IPS-NIHi7 (cell line): ENCODE measurements around the gene NCAPH2.
A peak's percentile ranks its signal among the peaks of the same experiment; 100 is the strongest.

Experiments
- DNase-seq: peaks from one replicate; pipeline ENCODE4 v3.0.0; 2012; ENCODE audit warnings: mixed read lengths; ENCODE audit errors: extremely low spot score

NCAPH2 gene

DNA sequence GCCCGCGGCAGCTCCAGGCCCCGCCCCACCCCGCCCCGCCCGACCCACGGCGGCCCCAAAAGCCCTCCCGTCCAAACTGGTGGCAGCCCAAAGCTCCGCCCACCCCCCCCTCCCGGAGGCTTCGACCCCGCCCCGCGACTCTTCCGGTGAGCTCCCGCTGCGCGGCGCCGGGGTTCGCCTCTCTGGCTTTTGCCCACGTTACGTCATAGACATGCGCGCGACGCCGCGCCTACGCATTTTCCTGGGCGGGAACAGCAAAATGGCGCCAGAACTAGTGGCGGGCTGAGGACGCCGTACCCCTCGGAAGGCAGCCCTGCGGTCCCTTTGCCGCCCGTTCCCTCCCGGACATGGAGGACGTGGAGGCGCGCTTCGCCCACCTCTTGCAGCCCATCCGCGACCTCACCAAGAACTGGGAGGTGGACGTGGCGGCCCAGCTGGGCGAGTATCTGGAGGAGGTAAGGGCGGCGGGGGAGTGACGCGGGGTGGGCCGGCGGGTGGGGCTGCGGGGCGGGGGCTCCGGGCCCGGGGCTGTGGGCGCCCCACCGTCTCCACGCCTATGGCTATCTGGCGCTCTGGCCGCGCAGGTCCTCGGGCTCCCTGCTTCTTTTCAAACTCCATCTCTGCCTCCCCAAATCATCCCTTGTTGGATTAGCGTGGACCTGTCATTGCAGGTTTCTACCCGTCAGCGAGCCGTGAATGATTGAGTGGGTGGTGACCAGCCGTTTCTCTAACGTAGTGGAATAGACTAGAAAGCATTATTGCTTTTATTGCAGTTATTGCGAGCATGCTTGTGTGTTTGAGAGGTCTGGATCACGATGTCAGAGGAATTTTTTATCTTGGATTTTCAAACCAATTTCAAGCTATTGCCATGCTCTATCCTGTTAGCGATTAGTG, at the start of gene NCAPH2:
TSS of gene NCAPH2 (plus strand) at position 234 of the 894 bp plus-strand sequence. CDS start at position 348, 114 bp downstream.
- DNase-seq: peak; percentile 100

DNA sequence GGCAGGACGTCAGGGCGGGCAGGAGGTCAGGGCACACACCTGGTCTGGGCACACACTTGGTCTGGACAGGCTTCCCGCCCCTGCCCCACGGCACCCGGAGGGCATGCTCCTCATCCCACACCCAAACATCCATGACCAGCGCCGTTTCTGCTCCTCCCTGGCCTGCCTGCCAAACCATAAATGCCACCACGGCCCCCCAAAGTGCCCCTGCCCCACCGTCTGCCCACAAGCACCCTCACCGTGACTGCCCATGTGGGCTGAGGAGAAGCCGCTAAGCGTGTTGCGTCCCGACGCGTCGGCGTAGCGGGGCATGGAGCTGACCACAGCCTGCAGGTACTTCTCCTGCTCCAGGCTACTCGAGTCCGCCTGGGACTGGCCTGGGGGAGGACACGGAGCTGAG, 49.0 kb upstream of the NCAPH2 start:
- no peak for DNase-seq

DNA sequence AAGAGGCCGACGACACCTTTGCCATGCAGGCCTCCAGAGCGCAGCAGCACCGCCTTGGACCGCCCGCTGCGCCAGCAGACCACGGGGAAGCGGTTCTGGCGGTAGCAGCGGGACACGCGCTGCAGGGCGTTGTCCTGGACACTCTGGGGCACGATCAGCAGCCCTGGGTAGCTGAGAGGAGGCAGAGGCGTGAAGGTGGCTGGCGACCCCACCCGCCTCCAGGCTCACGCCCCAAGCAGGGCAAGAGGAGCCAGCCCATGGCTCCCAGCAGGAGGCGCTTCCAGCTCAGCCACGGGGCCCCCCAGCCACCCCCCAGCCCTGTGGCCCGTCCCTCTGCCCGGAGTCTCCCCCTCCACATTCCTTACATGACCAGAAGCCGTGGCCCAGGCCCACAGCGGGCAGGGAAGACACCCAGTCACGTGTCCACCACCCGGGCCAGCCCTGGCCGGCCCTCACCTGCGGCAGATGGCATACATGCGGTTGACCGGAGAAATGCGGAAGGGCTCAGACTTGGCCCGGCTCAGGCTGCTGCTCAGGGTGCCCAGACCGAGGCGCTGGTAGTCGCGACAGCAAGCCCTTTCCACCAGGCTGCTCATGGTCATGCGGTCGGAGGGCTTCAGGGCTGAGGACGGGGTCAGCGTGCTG, 48.4 kb upstream of the NCAPH2 start:
- DNase-seq: no peak

DNA sequence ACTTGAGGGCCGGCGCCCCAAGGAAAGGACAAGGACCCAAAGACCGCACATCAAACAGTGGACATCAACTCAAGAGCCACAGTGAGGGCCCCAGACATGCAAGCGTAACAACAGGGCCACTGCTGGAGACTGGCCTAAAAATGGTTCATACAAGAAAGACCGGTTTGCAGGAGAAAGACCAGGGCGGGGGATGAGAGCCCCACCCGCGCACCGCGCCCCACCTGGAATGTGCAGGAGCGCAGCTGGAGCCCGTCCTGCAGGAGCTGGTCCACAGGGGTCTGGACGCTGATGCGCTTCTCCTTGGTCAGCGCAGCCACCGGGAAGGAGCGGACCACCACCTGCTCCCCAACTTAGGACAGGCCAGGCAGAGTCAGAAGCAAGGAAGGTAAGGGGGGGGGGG, 47.1 kb upstream of the NCAPH2 start:
- DNase-seq: no peak

DNA sequence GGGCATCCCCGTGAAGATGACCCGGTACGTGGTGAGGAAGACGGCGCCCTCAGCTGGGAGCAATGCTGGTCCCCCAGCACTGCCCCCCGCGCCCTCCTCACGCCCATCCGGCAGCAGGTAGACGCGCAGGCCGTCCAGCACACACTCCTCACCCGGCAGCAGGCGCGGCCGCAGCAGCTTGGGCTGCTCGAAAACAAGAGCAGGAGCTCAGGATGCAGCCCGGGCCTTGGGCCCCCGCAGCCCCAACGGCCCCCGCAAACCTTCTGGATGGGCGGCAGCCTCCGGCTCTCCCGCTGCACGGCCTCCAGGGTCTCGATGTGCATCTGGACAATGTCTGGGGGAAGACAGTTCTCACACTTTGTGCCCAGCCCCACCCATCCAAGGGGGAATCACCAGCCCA, 46.5 kb upstream of the NCAPH2 start:
- DNase-seq: no peak

DNA sequence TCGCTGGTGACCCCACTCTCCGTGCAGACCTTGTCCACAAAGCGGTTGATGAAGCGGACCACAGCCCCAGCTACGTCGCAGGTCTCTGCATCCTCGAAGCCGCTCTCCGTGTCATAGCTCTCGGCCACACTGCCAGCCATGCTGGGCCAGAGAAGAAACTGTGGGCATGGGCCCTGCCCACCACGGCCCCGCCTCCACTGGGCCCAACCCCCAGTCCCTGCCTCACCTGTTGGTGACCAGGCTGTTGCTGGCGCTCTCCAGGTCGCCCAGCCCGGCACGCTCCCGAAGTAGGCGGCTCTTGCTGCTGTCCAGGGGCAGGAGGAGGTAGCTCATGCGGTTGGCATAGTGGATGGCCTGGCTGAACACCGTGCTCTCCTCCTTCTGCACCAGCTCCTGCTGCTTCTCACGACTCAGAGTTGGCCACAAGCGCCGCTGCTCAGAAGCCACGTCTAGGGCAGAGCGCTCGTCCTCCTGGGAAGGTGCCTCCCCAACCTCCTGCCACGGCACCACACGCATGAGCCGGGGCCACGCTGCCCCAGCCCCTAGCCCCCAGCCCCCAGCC, 46.0 kb upstream of the NCAPH2 start:
- DNase-seq: no peak

- no peak for DNase-seq
These were observed 44.7 kb upstream of the NCAPH2 start for GRCh38 chr22:50463188-50463900.

GRCh38 chr22:50464451-50464850, 43.6 kb upstream of the NCAPH2 start:
- no peak for DNase-seq

GRCh38 chr22:50465066-50465930, 42.7 kb upstream of the NCAPH2 start:
- DNase-seq: no peak

DNA sequence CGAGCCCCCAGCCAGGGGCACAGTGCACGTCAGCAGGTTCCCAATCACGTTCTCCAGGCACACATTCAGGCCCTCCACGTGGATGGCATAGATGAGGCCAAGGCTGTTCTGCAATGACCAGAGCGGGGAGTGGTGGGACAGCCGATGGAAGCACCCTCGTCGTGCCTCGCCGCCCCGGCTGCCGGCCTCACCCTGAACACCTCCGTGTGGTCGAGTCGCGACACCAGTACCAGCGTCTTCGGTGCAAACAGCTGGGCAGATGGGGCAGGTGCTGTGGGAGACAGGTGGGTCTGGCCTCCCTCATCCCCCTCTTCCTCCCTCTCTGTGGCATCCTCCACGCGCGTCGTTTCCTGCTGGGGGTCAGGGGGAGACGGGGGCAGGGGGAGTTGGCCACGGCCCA, 40.7 kb upstream of the NCAPH2 start:
- DNase-seq: no peak

DNA sequence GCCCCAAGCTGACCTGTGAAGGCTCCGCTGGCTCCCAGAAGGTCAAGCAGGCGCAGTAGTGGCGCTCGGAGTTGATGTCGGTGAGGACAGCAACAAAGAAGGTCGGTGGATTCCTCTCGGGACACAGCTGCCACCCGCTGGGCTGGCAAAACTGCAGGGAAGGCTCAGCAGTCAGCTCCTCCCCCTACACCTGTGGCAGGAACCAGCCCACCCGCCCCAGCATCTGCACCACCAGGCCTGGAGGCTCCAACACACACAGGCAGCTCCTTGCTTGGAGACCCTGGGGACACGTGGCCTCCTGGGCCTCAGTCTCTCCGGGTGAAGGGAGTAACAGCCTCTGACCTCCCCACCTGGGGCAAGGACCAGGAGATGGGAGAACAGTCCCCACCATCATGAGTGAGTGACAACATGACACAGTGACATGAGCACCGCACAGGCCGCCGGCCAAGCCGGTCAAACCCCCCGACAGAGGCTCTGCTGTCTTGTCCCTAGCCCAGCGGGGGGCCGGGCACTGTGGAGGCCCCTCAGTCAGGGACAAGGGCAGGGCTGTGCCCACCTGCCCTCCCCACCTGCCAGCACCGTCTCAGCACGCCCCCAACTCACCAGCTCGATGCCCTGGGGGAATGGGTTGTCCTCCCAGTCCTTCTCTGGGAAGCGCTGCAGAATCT, 40.1 kb upstream of the NCAPH2 start:
- DNase-seq: no peak

- DNase-seq: no peak
These were observed 39.4 kb upstream of the NCAPH2 start for GRCh38 chr22:50468626-50469025.

DNA sequence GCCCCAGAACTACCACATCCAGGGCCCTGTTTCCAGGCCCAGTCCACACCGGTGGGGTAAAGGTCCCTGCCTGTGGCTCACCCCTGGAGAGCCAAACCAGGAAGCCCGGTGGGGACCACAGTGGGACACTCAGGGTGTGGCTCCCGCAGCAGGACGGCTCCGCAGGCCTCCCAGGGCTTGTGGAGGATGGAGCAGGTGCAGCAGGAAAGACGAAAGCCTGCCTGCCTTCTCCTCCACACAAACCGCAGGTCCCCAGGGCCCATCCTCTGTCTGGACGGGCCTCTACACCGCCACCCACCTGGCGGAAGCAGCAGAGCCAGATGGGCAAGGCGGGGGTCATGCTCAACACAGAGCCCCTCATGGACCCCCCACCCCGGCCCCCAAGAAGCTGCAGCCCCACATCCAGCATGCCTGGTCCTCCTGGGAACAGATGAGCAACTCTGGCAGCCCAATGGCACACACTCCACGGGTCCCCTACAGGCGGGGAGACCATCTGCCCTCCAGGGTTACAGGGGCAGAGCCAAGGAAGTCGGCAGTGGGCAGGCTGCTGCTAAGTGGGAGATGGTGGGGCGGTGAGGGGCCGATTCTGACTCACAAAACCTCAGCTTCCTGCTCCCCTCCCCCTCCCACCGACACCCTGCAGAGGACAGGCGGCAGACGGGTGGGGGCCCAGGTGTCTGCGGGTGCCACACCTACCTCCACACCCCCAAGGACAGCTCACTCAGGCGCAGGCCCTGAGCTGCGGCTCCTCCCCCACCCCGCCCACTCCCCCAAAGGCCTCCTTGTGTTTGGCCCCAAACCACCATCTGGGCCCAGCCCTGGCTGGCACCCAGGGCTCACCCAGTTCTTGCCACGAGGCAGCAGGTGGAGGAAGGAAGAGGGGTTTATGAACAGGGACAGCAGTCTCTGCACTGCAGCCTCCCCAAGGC, 38.4 kb upstream of the NCAPH2 start:
- DNase-seq: peak; percentile 87

DNA sequence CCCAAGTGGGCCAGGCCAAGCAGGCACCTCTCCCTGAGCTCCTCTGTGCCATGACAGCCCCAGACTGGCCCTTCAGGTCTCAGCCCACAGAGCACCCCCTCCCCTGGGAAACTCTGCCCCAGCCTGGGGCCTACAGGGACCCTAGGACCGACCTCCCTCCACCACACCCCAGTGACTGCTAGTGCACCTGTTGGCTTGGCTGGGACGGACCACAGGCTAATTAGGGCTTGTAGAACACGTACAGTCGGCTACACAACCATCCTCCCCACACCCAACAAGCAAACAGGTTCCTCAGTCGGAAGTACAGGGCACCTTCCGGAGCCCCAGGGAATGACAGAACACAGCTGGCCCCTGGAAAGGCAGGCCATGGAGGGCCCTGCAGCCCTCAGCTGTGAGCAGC, 37.5 kb upstream of the NCAPH2 start:
- DNase-seq: no peak

GRCh38 chr22:50471197-50471847, 36.7 kb upstream of the NCAPH2 start:
- DNase-seq: no peak

DNA sequence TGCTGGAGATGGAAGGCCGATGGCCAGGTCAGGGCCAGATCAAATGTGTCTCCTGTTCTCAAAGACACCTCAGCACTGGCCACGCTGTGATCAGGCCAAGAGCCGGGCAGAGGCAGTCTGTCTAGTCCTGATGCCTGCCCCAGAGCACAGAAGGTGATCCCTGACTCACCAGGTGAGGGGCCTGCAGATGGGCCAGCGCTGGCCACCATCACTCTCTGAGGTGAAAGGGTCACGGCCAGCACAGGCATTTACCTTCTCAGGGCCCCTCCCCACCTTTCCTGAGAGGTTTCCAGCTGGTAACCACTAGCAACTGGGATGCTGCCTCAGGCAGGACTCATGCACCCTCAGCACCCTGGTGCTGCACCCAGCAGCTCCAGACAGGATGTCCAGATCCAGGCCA, 36.1 kb upstream of the NCAPH2 start:
- no peak for DNase-seq

DNA sequence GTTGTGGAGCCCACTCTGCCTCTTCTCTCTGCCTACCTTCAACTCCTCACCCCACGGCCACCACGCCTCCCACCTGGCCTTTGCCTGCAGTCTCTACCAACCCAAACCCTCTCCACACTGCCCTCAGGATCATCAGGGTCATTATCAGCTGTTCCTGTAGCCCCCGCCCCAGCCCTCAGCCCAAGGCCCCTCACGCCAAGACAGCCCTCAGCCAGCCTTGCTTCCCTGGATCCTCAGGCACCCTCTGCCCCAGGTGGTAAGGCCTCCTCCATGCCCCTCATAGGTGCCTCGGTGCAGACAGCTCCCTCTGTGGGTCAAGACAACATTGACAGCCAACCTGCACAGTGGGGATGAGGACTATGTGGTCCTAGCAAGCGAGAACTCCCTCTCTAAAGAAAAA, 34.9 kb upstream of the NCAPH2 start:
- peak; percentile 56 for DNase-seq

DNA sequence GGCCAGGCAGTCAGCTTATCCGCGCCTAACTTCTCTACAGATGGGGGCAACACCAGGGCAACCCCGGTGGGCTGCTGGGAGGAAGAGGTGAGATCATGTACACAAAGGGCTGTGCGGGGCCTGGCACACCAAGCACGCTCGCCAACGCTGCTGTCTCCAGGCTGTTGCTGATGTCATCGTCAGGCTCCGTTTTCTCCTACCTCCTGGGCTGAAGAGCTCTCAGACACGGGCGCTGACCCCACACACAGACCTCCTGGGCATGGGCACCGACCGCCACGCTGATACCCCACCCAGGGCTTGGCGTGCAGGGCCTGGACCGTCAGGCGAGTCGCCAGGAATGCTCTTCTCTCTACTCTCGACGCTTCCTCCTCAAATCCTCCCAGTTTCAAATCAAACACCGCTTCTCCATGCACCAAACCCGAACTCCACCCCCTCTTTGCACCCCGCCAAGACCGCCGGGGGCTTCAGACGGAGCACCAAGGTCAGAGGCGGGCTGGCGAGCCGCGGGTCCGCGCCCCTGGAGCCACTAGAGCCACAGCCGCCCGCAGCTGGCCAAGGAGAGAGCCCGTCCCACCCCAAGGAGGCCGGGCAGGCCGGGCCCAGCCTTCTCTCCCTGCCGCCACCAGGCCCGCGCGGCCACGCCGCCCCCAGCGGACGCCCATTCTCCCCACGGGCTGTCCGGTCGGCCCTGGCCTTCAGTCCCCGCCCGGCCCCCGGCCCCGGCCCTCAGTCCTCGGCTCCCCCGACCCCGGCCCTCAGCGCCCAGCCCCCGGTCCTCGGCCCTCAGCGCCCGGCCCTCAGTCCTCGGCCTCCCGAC, 34.0 kb upstream of the NCAPH2 start:
- DNase-seq: no peak
